HCT116 (cell line): Measurements from ENCODE around the gene WWOX. TPM values are rescaled to one million over a fixed set of nuclear protein-coding genes. Genes with fewer than 3 reads are reported as not detected.

Source experiments
- ATAC-seq: fragments of 200-7000 bp; cut with Tn5 transposase; 2 replicates; pipeline ENCODE4 v1.9.1; 2020; ENCODE audit warnings: mild to moderate bottlenecking, moderate library complexity
- BruUV-seq: library from RNA; stranded (reverse); fragments of 400-500 nt; replicated peaks from 2 replicates; lab custom pipeline; 2021; lab: Mats Ljungman, UMichigan
- CTCF ChIA-PET: fragments of 300-600 bp; sonication (Branson Sonifier 250); formaldehyde crosslinking; loops from one replicate; lab custom pipeline; 2021; ENCODE audit warnings: antibody characterized with exemption; lab: Charles Lee
- POLR2A ChIA-PET: fragments of 300-600, 350-600 bp; sonication (Branson Sonifier 250); formaldehyde crosslinking; loops from one replicate; lab custom pipeline; 2021; ENCODE audit warnings: antibody characterized with exemption; lab: Charles Lee
- RAD21 ChIA-PET, 2 experiments: fragments of 300-600 bp; sonication (Branson Sonifier 250); formaldehyde crosslinking; loops; one replicate each; lab custom pipeline; 2023; ENCODE audit warnings: low total read pairs in 2 of 2; ENCODE audit not compliant: uncharacterized antibody in 2 of 2, unreplicated experiment in 2 of 2, low non-redundant PET in 1 of 2; lab: Charles Lee
- DNase-seq: peaks from one replicate; pipeline ENCODE4 v3.0.0-alpha.2; 2010; ENCODE audit warnings: low read depth, low spot score
- H2AFZ ChIP-seq: fragments of 200-600 bp; shearing (Covaris generic), sonication (generic); 2 replicates; pipeline ENCODE4 v1.6.1; 2017; ENCODE audit warnings: low read depth, mixed run types, mixed read lengths, antibody characterized with exemption, low read length; ENCODE audit not compliant: poor library complexity, severe bottlenecking
- H3K27ac ChIP-seq: 2 replicates; pipeline ENCODE4 v1.5.1; 2012; ENCODE audit warnings: low read depth, low read length
- H3K27me3 ChIP-seq: fragments of 200-600 bp; sonication (generic); 2 replicates; pipeline ENCODE4 v1.6.1; 2016; ENCODE audit warnings: mixed run types, low read length, mixed read lengths; ENCODE audit not compliant: insufficient read depth
- H3K36me3 ChIP-seq, 2 experiments: fragments of 200-500 bp in 1 of 2; fragments of 200-600 bp in 1 of 2; sonication (Bioruptor generic) in 1 of 2; sonication (generic) in 1 of 2; 2 replicates each; pipeline versions ENCODE4 v1.5.1 to v1.6.1; 2014 to 2016; ENCODE audit warnings: low read length in 2 of 2, inconsistent platforms in 1 of 2, mixed read lengths in 1 of 2, mixed run types in 1 of 2; ENCODE audit not compliant: insufficient read depth in 2 of 2, control insufficient read depth in 1 of 2
- H3K4me1 ChIP-seq, 2 experiments: fragments of 200-600 bp in 1 of 2; sonication (generic) in 1 of 2; 2 replicates each; pipeline versions ENCODE4 v1.5.1 to v1.6.1; 2012 to 2017; ENCODE audit warnings: low read length in 2 of 2, inconsistent platforms in 1 of 2, mild to moderate bottlenecking in 1 of 2, mixed read lengths in 1 of 2, mixed run types in 1 of 2, moderate library complexity in 1 of 2; ENCODE audit not compliant: insufficient read depth in 2 of 2, control insufficient read depth in 1 of 2
- H3K4me2 ChIP-seq: fragments of 200-600 bp; sonication (generic); 2 replicates; pipeline ENCODE4 v1.6.1; 2017; ENCODE audit warnings: mixed run types, low read length, mixed read lengths
- H3K4me3 ChIP-seq, 2 experiments: fragments of 200-600 bp in 1 of 2; sonication (generic) in 1 of 2; replicated peaks in 1 of 2; 2 replicates each; pipeline ENCODE4 v1.5.1; 2011 to 2016; ENCODE audit warnings: low read length in 2 of 2, control low read depth in 1 of 2, low read depth in 1 of 2, mild to moderate bottlenecking in 1 of 2, mixed read lengths in 1 of 2, mixed run types in 1 of 2
- H3K79me2 ChIP-seq: fragments of 200-600 bp; sonication (generic); 2 replicates; pipeline ENCODE4 v1.6.1; 2017; ENCODE audit warnings: mild to moderate bottlenecking, mixed run types, low read length, moderate library complexity, mixed read lengths; ENCODE audit not compliant: insufficient read depth
- H3K9ac ChIP-seq: fragments of 200-600 bp; sonication (generic); 2 replicates; pipeline ENCODE4 v1.6.1; 2016; ENCODE audit warnings: low read length, mixed read lengths
- H3K9me2 ChIP-seq: fragments of 200-600 bp; sonication (generic), shearing (Covaris generic); 2 replicates; pipeline ENCODE4 v1.6.1; 2017; ENCODE audit warnings: mixed run types, mild to moderate bottlenecking, moderate library complexity; ENCODE audit not compliant: insufficient read depth
- H3K9me3 ChIP-seq, 2 experiments: fragments of 200-500 bp in 1 of 2; fragments of 200-600 bp in 1 of 2; sonication (Bioruptor generic) in 1 of 2; sonication (generic) in 1 of 2; 2 replicates each; pipeline ENCODE4 v1.6.1; 2014 to 2017; ENCODE audit warnings: low read length in 2 of 2, mixed read lengths in 2 of 2, inconsistent platforms in 1 of 2, low read depth in 1 of 2, mild to moderate bottlenecking in 1 of 2, mixed run types in 1 of 2, moderate library complexity in 1 of 2; ENCODE audit not compliant: control insufficient read depth in 1 of 2, insufficient read depth in 1 of 2
- H4K20me1 ChIP-seq: fragments of 200-600 bp; sonication (generic), shearing (Covaris generic); 2 replicates; pipeline ENCODE4 v1.6.1; 2017; ENCODE audit warnings: mixed run types, mild to moderate bottlenecking, moderate library complexity; ENCODE audit not compliant: insufficient read depth
- CBX3 ChIP-seq: IDR thresholded peaks from 2 replicates; pipeline ENCODE4 v1.6.1; 2012; ENCODE audit warnings: low read depth
- CEBPB ChIP-seq: IDR thresholded peaks from 2 replicates; pipeline ENCODE4 v1.6.1; 2012; ENCODE audit warnings: low read depth
- EZH2phosphoT487 ChIP-seq: fragments of 200-600 bp; IDR thresholded peaks from 2 replicates; pipeline ENCODE4 v1.6.1; 2018; ENCODE audit warnings: antibody characterized with exemption, borderline replicate concordance
- FOSL1 ChIP-seq: IDR thresholded peaks from 2 replicates; pipeline ENCODE4 v1.6.1; 2012; ENCODE audit warnings: low read depth
- POLR2A ChIP-seq: IDR thresholded peaks from 2 replicates; pipeline ENCODE4 v1.7.0; 2011; ENCODE audit warnings: borderline replicate concordance; ENCODE audit not compliant: insufficient read depth, insufficient read length; ENCODE audit errors: extremely low read depth
- SIN3A ChIP-seq: IDR thresholded peaks from 2 replicates; pipeline ENCODE4 v1.6.1; 2012; ENCODE audit warnings: low read depth
- SP1 ChIP-seq: IDR thresholded peaks from 2 replicates; pipeline ENCODE4 v1.6.1; 2012; ENCODE audit warnings: low read depth
- TCF7L2 ChIP-seq: IDR thresholded peaks from 2 replicates; pipeline ENCODE4 v1.7.0; 2011; ENCODE audit warnings: borderline replicate concordance, inconsistent platforms; ENCODE audit not compliant: insufficient read depth, insufficient read length; ENCODE audit errors: extremely low read depth
- intact Hi-C: fragments of 100-400 bp; cut with micrococcal nuclease; formaldehyde crosslinking; loops from 2 replicates; pipeline ENCODE4 v1.10.0; 2022
- total RNA-seq: library from RNA; stranded (reverse); gene quantifications from one replicate; pipeline ENCODE4 v1.2.1, GENCODE V29; 2021; ENCODE audit not compliant: unreplicated experiment
- TF ChIP-seq, protein P1 (sequence below), 3 experiments: fragments of 200-600 bp in 1 of 3; sonication (generic) in 1 of 3; IDR thresholded peaks in 2 of 3; conservative IDR thresholded peaks in 1 of 3; 2 replicates each; pipeline ENCODE4 v1.5.1; 2012 to 2017; ENCODE audit warnings: low read depth in 2 of 3, low read length in 2 of 3, antibody characterized with exemption in 1 of 3, borderline replicate concordance in 1 of 3, control low read depth in 1 of 3, mild to moderate bottlenecking in 1 of 3, mixed read lengths in 1 of 3, mixed run types in 1 of 3, moderate library complexity in 1 of 3; ENCODE audit not compliant: insufficient read depth in 1 of 3
- TF ChIP-seq, protein P2 (sequence below): IDR thresholded peaks from 2 replicates; pipeline ENCODE4 v1.6.1; 2012
- TF ChIP-seq, protein P3 (sequence below): IDR thresholded peaks from 2 replicates; pipeline ENCODE4 v1.6.1; 2012; ENCODE audit warnings: low read depth

WWOX gene
- total RNA-seq, 1 experiment from 2014 or later: 13.7 TPM

DNA sequence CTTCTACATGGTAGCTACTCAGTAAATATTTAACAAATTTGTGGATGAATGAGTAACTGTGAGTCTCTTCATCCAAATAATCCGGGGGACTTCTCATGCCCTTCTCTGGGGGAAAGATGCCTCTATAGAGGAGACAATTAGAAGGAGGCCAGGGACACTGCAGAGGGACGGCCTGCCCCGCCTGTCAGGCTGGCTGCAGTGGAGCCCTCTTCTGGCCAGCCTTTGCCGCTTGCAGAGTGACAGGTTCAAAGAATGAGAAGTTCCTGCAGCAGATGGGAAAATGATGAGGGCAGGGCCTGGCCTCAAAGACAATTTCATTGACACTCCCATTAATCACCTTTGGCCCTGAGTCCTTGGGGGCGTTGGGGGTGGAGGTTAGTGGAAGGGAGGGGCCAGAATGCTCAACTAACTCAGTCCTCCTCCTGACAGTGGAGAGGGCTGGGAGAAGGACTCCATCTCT lies 1162.1 kb downstream of the WWOX start:
- peaks cover 3 to 19% of the 10 kb centered on the region in 2 experiments; a peak in 2 of 4 replicates for H3K9me3 ChIP-seq
- H4K20me1 ChIP-seq: no peaks in the 10 kb centered on the region
- no TSS peak for BruUV-seq
- ChIA-PET POLR2A (no interaction called here), RAD21 (no interaction called here), CTCF (no interaction called here)
- H3K9me2 ChIP-seq: no peaks in the 10 kb centered on the region
- DNase-seq: no peak
- ATAC-seq: peak; percentile 49; the same call in 1 of the 2 replicates
- H3K79me2 ChIP-seq: no peaks in the 10 kb centered on the region
- H2AFZ ChIP-seq: no peak overlapping the region
- no peak overlapping the region for H3K27ac ChIP-seq
- H3K4me3 ChIP-seq: no peak overlapping the region
- intact Hi-C loops: no loop called here
- no peak overlapping the region for H3K9ac ChIP-seq
- no peaks in the 10 kb centered on the region for H3K4me1 ChIP-seq
- TF ChIP-seq, protein P1, sequence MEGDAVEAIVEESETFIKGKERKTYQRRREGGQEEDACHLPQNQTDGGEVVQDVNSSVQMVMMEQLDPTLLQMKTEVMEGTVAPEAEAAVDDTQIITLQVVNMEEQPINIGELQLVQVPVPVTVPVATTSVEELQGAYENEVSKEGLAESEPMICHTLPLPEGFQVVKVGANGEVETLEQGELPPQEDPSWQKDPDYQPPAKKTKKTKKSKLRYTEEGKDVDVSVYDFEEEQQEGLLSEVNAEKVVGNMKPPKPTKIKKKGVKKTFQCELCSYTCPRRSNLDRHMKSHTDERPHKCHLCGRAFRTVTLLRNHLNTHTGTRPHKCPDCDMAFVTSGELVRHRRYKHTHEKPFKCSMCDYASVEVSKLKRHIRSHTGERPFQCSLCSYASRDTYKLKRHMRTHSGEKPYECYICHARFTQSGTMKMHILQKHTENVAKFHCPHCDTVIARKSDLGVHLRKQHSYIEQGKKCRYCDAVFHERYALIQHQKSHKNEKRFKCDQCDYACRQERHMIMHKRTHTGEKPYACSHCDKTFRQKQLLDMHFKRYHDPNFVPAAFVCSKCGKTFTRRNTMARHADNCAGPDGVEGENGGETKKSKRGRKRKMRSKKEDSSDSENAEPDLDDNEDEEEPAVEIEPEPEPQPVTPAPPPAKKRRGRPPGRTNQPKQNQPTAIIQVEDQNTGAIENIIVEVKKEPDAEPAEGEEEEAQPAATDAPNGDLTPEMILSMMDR (IDR thresholded peaks at IDR 0.05 in 2 of 3, conservative IDR thresholded peaks at IDR 0.05 in 1 of 3; ENCODE audit: borderline replicate concordance in 1 of 3, insufficient read depth in 1 of 3, low read depth in 2 of 3, low read length in 2 of 3): peak; percentile 6 to 53 (median 37); a peak in 4 of 6 replicates
- TF ChIP-seq TCF7L2 (no peak), SP1 (no peak), CEBPB (no peak)
- TF ChIP-seq, protein P2, sequence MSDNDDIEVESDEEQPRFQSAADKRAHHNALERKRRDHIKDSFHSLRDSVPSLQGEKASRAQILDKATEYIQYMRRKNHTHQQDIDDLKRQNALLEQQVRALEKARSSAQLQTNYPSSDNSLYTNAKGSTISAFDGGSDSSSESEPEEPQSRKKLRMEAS: no peak
- TF ChIP-seq, all 23 proteins: peak for 1
- H3K27me3 ChIP-seq: no peaks in the 10 kb centered on the region
- H3K36me3 ChIP-seq: no peaks in the 10 kb centered on the region
- H3K4me2 ChIP-seq: no peak overlapping the region

DNA sequence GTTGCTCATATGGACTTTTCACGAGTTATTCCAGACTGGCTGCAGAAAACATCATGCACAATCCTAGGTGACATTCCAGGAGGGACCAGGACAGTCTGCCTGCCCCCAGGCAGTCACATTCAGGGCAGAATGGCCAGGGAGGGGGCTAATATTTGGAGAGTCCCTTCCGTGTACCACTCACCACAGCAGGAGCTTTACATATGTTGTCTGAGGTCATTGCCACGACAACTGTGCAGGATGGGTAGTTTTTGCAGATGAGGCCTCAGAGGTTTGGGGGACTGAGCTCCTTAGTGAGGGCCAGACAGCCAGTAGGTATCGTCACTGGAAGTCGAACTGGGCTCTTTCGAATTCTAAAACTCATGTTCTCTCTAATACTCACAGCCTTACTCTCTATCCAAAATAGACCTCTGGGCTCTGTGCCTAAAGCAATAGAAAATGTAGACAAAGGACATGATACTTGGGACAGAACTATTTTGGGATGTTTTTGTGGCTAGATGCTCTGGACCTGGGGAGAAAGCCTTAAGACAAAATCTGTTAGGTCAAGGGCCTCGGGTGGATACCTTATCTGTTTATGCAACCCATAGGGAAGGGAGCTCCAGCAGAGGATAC lies 1162.6 kb downstream of the WWOX start:
- CTCF ChIA-PET: no interaction called here
- intact Hi-C loops: no loop called here
- TF ChIP-seq SIN3A: no peak
- no peak for TF ChIP-seq POLR2A
- TF ChIP-seq TCF7L2: no peak
- TF ChIP-seq, protein P3, sequence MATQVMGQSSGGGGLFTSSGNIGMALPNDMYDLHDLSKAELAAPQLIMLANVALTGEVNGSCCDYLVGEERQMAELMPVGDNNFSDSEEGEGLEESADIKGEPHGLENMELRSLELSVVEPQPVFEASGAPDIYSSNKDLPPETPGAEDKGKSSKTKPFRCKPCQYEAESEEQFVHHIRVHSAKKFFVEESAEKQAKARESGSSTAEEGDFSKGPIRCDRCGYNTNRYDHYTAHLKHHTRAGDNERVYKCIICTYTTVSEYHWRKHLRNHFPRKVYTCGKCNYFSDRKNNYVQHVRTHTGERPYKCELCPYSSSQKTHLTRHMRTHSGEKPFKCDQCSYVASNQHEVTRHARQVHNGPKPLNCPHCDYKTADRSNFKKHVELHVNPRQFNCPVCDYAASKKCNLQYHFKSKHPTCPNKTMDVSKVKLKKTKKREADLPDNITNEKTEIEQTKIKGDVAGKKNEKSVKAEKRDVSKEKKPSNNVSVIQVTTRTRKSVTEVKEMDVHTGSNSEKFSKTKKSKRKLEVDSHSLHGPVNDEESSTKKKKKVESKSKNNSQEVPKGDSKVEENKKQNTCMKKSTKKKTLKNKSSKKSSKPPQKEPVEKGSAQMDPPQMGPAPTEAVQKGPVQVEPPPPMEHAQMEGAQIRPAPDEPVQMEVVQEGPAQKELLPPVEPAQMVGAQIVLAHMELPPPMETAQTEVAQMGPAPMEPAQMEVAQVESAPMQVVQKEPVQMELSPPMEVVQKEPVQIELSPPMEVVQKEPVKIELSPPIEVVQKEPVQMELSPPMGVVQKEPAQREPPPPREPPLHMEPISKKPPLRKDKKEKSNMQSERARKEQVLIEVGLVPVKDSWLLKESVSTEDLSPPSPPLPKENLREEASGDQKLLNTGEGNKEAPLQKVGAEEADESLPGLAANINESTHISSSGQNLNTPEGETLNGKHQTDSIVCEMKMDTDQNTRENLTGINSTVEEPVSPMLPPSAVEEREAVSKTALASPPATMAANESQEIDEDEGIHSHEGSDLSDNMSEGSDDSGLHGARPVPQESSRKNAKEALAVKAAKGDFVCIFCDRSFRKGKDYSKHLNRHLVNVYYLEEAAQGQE: no peak
- TF ChIP-seq FOSL1: no peak
- no peak for TF ChIP-seq CBX3
- TF ChIP-seq SP1: no peak
- no peak for TF ChIP-seq EZH2phosphoT487

More for the DNA sequence above, 1162.6 kb downstream of the WWOX start:
- BruUV-seq: no TSS peak
- H3K9me3 ChIP-seq: peaks cover 3 to 19% of the 10 kb centered on the region in 2 experiments; a peak in 2 of 4 replicates
- H3K4me1 ChIP-seq: no peaks in the 10 kb centered on the region
- H3K36me3 ChIP-seq: no peaks in the 10 kb centered on the region
- ChIA-PET POLR2A (no interaction called here), RAD21 (no interaction called here)
- H3K79me2 ChIP-seq: no peaks in the 10 kb centered on the region
- no peaks in the 10 kb centered on the region for H3K27me3 ChIP-seq
- H3K9me2 ChIP-seq: no peaks in the 10 kb centered on the region
- H3K9ac ChIP-seq: no peak overlapping the region
- H3K4me2 ChIP-seq: no peak overlapping the region
- DNase-seq: no peak
- H2AFZ ChIP-seq: no peak overlapping the region
- H3K27ac ChIP-seq: no peak overlapping the region
- H4K20me1 ChIP-seq: no peaks in the 10 kb centered on the region
- no peak overlapping the region for H3K4me3 ChIP-seq
- ATAC-seq: no peak
